Ovary (tissue), 9 donors: ENCODE results near the gene HLCS. TPM values are rescaled to one million over a fixed set of nuclear protein-coding genes. Genes with fewer than 3 reads are reported as not detected.

Experiments used
- DNase-seq, 5 donors: peaks; one replicate each; pipeline ENCODE4 v3.0.0-alpha.2; 2019 to 2020
- H3K27ac ChIP-seq, 2 donors: fragments of 200-600 bp; one replicate each; pipeline versions ENCODE4 v1.5.1 to v1.8.0; 2019 to 2022
- H3K27me3 ChIP-seq: fragments of 200-600 bp; one replicate; pipeline ENCODE4 v1.8.0; 2022
- H3K36me3 ChIP-seq: fragments of 200-600 bp; sonication (generic); one replicate; pipeline ENCODE4 v1.5.1; 2019
- H3K4me1 ChIP-seq: one replicate; pipeline ENCODE4 v1.8.1; 2013; ENCODE audit warnings: mild to moderate bottlenecking, moderate library complexity; ENCODE audit not compliant: insufficient read depth
- H3K4me3 ChIP-seq: fragments of 200-600 bp; sonication (generic); one replicate; pipeline ENCODE4 v1.5.1; 2017
- H3K9me3 ChIP-seq, 2 donors: fragments of 200-600 bp in 1 of 2; sonication (generic) in 1 of 2; one replicate each; pipeline versions ENCODE4 v1.5.1 to v1.8.1; 2013 to 2019; ENCODE audit warnings: mild to moderate bottlenecking in 1 of 2, moderate library complexity in 1 of 2
- CTCF ChIP-seq, 3 donors: fragments of 450-650 bp in 2 of 3; fragments of 200-600 bp in 1 of 3; IDR thresholded peaks; one replicate each; pipeline versions ENCODE4 v1.5.1 to v1.8.0; 2016 to 2022; ENCODE audit warnings: antibody characterized with exemption in 3 of 3, mild to moderate bottlenecking in 1 of 3
- EP300 ChIP-seq: sonication (generic); formaldehyde crosslinking; IDR thresholded peaks from one replicate; pipeline ENCODE4 v1.6.1; 2017; ENCODE audit warnings: antibody characterized with exemption
- POLR2A ChIP-seq: fragments of 450-650 bp; IDR thresholded peaks from one replicate; pipeline ENCODE4 v1.6.1; 2017; ENCODE audit warnings: antibody characterized with exemption, mild to moderate bottlenecking, moderate library complexity
- WGBS, 3 donors: extraction: QIAGEN DNeasy Blood & Tissue Kit in 1 of 3; methylation state at CpG; one replicate each; pipeline versions ENCODE4 v1.1.5 to v1.1.7; 2013 to 2017; 5-methylcytosine and 5-hydroxymethylcytosine counted together
- intact Hi-C, 4 donors: fragments of 100-400 bp; cut with DNase I; formaldehyde crosslinking; loops; one replicate each; pipeline versions ENCODE4 v1.11.0 to v1.15.1; 2022 to 2023
- polyA plus RNA-seq, 2 donors: library from polyadenylated mRNA; stranded (reverse); fragments of 200-250 nt in 1 of 2; fragments of 350-450 nt in 1 of 2; fragmentation: Illumina TruSeq in 1 of 2; extraction: RNeasy Lipid Tissue Mini Kit (QIAGEN cat#74804) in 1 of 2; gene quantifications; one replicate each; pipeline ENCODE4 v1.2.3, GENCODE V29; 2013 to 2014
- total RNA-seq, 7 donors: library from RNA; depleted of rRNA in 2 of 7; stranded (reverse); fragments of >200 nt in 2 of 7; fragmentation: NEBNext Ultra II Directional in 3 of 7; extraction: Animal tissue kit (Norgen Biotek cat#: 25700) in 3 of 7; gene quantifications; one replicate each; pipeline versions ENCODE4 v1.1.0 to v1.2.4, GENCODE V29; 2016 to 2023
- donor health status: DM: no; HTN: no; CAD: no; lungs with moderate emphysema.
- donor health status: DM: no; HTN: no; CAD: no.
- donor health status: Bipolar disorder and iron deficiency.
- donor health status: DM: yes; HTN: yes; CAD: no.
- donor health status: DM: no; HTN: no; CAD: no.
- donor health status: DM: yes; HTN: yes; CAD: no.

HLCS gene
- total and polyA plus RNA-seq, 9 donors, result 4.0 to 20.3 (median 12.4) TPM

GRCh38 chr21:36852293-36852692 lies 114.2 kb downstream of the HLCS start:
- no peak for TF ChIP-seq EP300
- no peak for TF ChIP-seq POLR2A
- TF ChIP-seq CTCF (IDR thresholded peaks at IDR 0.05), result no peak
- Histone ChIP-seq H3K27ac (no peak overlapping the region), H3K9me3 (no peaks in the 10 kb centered on the region), H3K27me3 (no peaks in the 10 kb centered on the region), H3K36me3 (no peaks in the 10 kb centered on the region), H3K4me3 (no peak overlapping the region), H3K4me1 (peaks cover 3% of the 10 kb centered on the region)
- 65 to 78% (median 77%) methylated on average over 1 of the region's 1 CpG for WGBS, 3 donors
- no peak for DNase-seq
- intact Hi-C loops, result no loop called here

- no peaks in the 10 kb centered on the region for H3K9me3 ChIP-seq
- intact Hi-C loops, result no loop called here
- DNase-seq, result no peak
- no peak overlapping the region for H3K4me3 ChIP-seq
- no peaks in the 10 kb centered on the region for H3K36me3 ChIP-seq
- H3K27ac ChIP-seq, result no peak overlapping the region
- H3K4me1 ChIP-seq, result peaks cover 4% of the 10 kb centered on the region
- 89 to 95% (median 93%) methylated on average over 5 of the region's 5 CpGs for WGBS, 3 donors
- TF ChIP-seq CTCF (IDR thresholded peaks at IDR 0.05), result no peak
- no peaks in the 10 kb centered on the region for H3K27me3 ChIP-seq
These were observed 115.3 kb downstream of the HLCS start for GRCh38 chr21:36851121-36851520.

DNA sequence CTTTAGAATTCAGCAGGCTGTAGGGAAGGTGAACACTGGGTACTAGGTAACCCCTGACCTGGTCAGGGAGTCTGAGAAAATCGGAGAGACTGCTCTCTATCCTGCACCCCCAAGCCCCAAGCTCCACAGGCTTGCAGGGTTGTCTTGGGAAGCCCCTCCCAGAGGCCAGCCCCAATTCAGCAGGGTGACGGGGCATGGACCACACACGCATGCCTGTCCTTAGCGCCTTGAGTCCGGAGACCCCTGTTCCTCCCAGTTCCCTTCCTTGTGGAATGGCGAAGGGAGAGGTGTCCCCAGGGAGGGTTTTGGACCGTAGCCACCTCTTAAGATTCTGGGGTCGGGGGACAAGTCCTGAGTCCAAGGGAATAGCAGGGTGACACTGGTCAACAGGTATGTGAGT lies 116.1 kb downstream of the HLCS start:
- intact Hi-C loops, result no loop called here
- no peak for DNase-seq
- WGBS, 3 donors, result 90 to 98% (median 94%) methylated on average over 8 of the region's 8 CpGs
- no peak overlapping the region for H3K27ac ChIP-seq
- H3K4me1 ChIP-seq, result peaks cover 4% of the 10 kb centered on the region
- no peaks in the 10 kb centered on the region for H3K27me3 ChIP-seq
- no peaks in the 10 kb centered on the region for H3K9me3 ChIP-seq
- no peak for TF ChIP-seq EP300
- no peak for TF ChIP-seq CTCF (IDR thresholded peaks at IDR 0.05)
- no peak for TF ChIP-seq POLR2A
- H3K4me3 ChIP-seq, result no peak overlapping the region
- no peaks in the 10 kb centered on the region for H3K36me3 ChIP-seq

DNA sequence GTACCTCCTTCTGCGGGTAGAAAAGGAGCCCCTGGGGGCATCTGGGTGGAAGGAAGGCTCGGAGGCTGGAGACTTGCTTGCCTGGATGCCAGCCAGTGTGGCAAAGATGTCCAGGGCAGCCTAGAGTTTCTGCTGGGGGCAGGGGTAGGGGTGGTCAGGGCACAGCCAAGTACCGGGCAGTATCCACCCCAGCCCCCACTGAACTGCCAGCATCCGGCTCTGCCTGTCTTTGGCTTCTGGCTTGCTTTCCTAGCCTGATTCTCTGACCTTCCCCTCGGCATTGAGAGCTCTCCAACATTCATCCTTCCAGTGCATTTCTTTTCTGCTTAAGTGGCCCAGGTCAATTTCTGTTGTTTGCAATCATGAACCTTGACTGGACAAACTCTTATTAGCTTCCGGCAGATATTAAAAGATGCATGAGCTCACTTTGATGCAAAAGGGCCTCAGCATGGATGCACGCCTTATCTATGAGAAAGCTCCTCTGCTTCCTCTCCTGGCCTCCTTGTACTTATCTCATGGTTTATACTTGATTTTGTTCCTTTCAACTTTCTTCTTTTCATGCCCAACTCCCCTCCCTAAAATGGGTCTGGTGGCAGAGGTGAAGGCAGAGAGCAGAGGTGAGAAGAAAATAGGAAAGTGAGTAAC lies 116.9 kb downstream of the HLCS start:
- DNase-seq, result no peak
- H3K36me3 ChIP-seq, result no peaks in the 10 kb centered on the region
- no peak for TF ChIP-seq POLR2A
- TF ChIP-seq CTCF (IDR thresholded peaks at IDR 0.05), result no peak
- TF ChIP-seq EP300, result no peak
- 73 to 77% (median 76%) methylated on average over 7 of the region's 7 CpGs for WGBS, 3 donors
- no peaks in the 10 kb centered on the region for H3K27me3 ChIP-seq
- no peak overlapping the region for H3K4me3 ChIP-seq
- intact Hi-C loops, result no loop called here
- H3K27ac ChIP-seq, result no peak overlapping the region
- H3K4me1 ChIP-seq, result peaks cover 4% of the 10 kb centered on the region
- H3K9me3 ChIP-seq, result no peaks in the 10 kb centered on the region
